Measurements from ENCODE around the gene TP53RK. TPM values are rescaled to one million over a fixed set of nuclear protein-coding genes. Genes with fewer than 3 reads are reported as not detected.

Gene TP53RK
- total RNA-seq, 1 donor from 2014 or later, result 11.9 TPM

GRCh38 chr20:46663531-46663930 lies 25.7 kb downstream of the TP53RK start:
- ATAC-seq (no peak), DNase-seq (no peak)
- TF ChIP-seq CTCF (IDR thresholded peaks at IDR 0.05), result no peak
- no peaks in the 10 kb centered on the region for H3K4me1 ChIP-seq
- H3K27me3 ChIP-seq (ENCODE audit: low read depth), result no peaks in the 10 kb centered on the region
- no peaks in the 10 kb centered on the region for H3K36me3 ChIP-seq
- no peaks in the 10 kb centered on the region for H3K9me3 ChIP-seq
- H3K4me3 ChIP-seq, result no peak overlapping the region
- intact Hi-C loops (cut with DNase I), result no loop called here
- no peak overlapping the region for H3K27ac ChIP-seq

GRCh38 chr20:46661659-46662058 lies 27.6 kb downstream of the TP53RK start:
- Histone ChIP-seq H3K27me3 (ENCODE audit: low read depth) (no peaks in the 10 kb centered on the region), H3K9me3 (no peaks in the 10 kb centered on the region), H3K4me3 (no peak overlapping the region), H3K27ac (no peak overlapping the region), H3K36me3 (no peaks in the 10 kb centered on the region), H3K4me1 (no peaks in the 10 kb centered on the region)
- TF ChIP-seq CTCF (IDR thresholded peaks at IDR 0.05), result no peak
- no peak for DNase-seq
- ATAC-seq, result no peak
- intact Hi-C loops (cut with DNase I), result no loop called here

GRCh38 chr20:46660487-46660886 lies 28.8 kb downstream of the TP53RK start:
- Histone ChIP-seq H3K27me3 (ENCODE audit: low read depth) (no peaks in the 10 kb centered on the region), H3K4me3 (no peak overlapping the region), H3K27ac (no peak overlapping the region), H3K36me3 (no peaks in the 10 kb centered on the region), H3K4me1 (no peaks in the 10 kb centered on the region), H3K9me3 (no peaks in the 10 kb centered on the region)
- DNase-seq, result no peak
- no peak for TF ChIP-seq CTCF (IDR thresholded peaks at IDR 0.05)
- intact Hi-C loops (cut with DNase I), result no loop called here
- ATAC-seq, result no peak

- Histone ChIP-seq H3K27ac (no peak overlapping the region), H3K9me3 (no peaks in the 10 kb centered on the region), H3K4me3 (no peak overlapping the region), H3K36me3 (no peaks in the 10 kb centered on the region), H3K4me1 (no peaks in the 10 kb centered on the region), H3K27me3 (ENCODE audit: low read depth) (peaks cover 4% of the 10 kb centered on the region)
- no peak for ATAC-seq
- intact Hi-C loops (cut with DNase I), result no loop called here
- DNase-seq, result no peak
- TF ChIP-seq CTCF (IDR thresholded peaks at IDR 0.05), result no peak
Observed at GRCh38 chr20:46657618-46658017, 31.6 kb downstream of the TP53RK start.

GRCh38 chr20:46657137-46657536 lies 32.1 kb downstream of the TP53RK start:
- H3K4me1 ChIP-seq, result no peaks in the 10 kb centered on the region
- intact Hi-C loops (cut with DNase I), result no loop called here
- DNase-seq, result no peak
- H3K27ac ChIP-seq, result no peak overlapping the region
- no peak for TF ChIP-seq CTCF (IDR thresholded peaks at IDR 0.05)
- H3K36me3 ChIP-seq, result no peaks in the 10 kb centered on the region
- H3K9me3 ChIP-seq, result no peaks in the 10 kb centered on the region
- H3K27me3 ChIP-seq (ENCODE audit: low read depth), result peaks cover 9% of the 10 kb centered on the region
- no peak for ATAC-seq
- no peak overlapping the region for H3K4me3 ChIP-seq

- DNase-seq (no peak), ATAC-seq (no peak)
- Histone ChIP-seq H3K36me3 (no peaks in the 10 kb centered on the region), H3K4me1 (no peaks in the 10 kb centered on the region), H3K27ac (no peak overlapping the region), H3K9me3 (no peaks in the 10 kb centered on the region), H3K27me3 (ENCODE audit: low read depth) (peaks cover 25% of the 10 kb centered on the region), H3K4me3 (no peak overlapping the region)
- intact Hi-C loops (cut with DNase I), result no loop called here
- TF ChIP-seq CTCF (IDR thresholded peaks at IDR 0.05), result no peak
Observed at GRCh38 chr20:46652699-46653098, 36.5 kb downstream of the TP53RK start.

Measured in lower lobe of right lung (tissue), 2 donors.